Urinary bladder (tissue), 4 donors: ENCODE measurements around the gene XRRA1. TPM values are rescaled to one million over a fixed set of nuclear protein-coding genes. Genes with fewer than 3 reads are reported as not detected.

Experiments
- DNase-seq: peaks from one replicate; pipeline ENCODE4 v3.0.0-alpha.2; 2015; ENCODE audit errors: extremely low spot score
- H3K27ac ChIP-seq: one replicate; pipeline ENCODE4 v1.5.1; 2013; ENCODE audit warnings: low read depth, mild to moderate bottlenecking, moderate library complexity
- H3K36me3 ChIP-seq: one replicate; pipeline ENCODE4 v1.6.1; 2013; ENCODE audit warnings: mild to moderate bottlenecking, moderate library complexity; ENCODE audit not compliant: insufficient read depth
- H3K4me1 ChIP-seq: one replicate; pipeline ENCODE4 v1.6.1; 2013; ENCODE audit warnings: mild to moderate bottlenecking, moderate library complexity; ENCODE audit not compliant: insufficient read depth
- H3K4me3 ChIP-seq: one replicate; pipeline ENCODE4 v1.5.1; 2013; ENCODE audit warnings: low read depth, low read length
- WGBS: extraction: QIAGEN DNeasy Blood & Tissue Kit; methylation state at CpG from one replicate; pipeline ENCODE4 v1.1.7; 2013; 5-methylcytosine and 5-hydroxymethylcytosine counted together
- polyA plus RNA-seq: library from polyadenylated mRNA; stranded (reverse); fragments of 200-250 nt; gene quantifications from one replicate; pipeline ENCODE4 v1.2.3, GENCODE V29; 2013
- total RNA-seq: library from RNA; depleted of rRNA; stranded (reverse); fragments of >200 nt; gene quantifications from one replicate; pipeline ENCODE4 v1.2.3, GENCODE V29; 2014
- donor health status: healthy with polysubstance abuse.
- donor health status: healthy.

XRRA1 gene
- total and polyA plus RNA-seq, 2 donors: 11.6 to 35.6 TPM

- no peak overlapping the region for H3K4me3 ChIP-seq
- H3K27ac ChIP-seq: no peak overlapping the region
- H3K4me1 ChIP-seq: no peaks in the 10 kb centered on the region
- peaks cover 1% of the 10 kb centered on the region for H3K36me3 ChIP-seq
- DNase-seq: no peak
Observed at GRCh38 chr11:74941492-74941891, 7.4 kb downstream of the XRRA1 start.

DNA sequence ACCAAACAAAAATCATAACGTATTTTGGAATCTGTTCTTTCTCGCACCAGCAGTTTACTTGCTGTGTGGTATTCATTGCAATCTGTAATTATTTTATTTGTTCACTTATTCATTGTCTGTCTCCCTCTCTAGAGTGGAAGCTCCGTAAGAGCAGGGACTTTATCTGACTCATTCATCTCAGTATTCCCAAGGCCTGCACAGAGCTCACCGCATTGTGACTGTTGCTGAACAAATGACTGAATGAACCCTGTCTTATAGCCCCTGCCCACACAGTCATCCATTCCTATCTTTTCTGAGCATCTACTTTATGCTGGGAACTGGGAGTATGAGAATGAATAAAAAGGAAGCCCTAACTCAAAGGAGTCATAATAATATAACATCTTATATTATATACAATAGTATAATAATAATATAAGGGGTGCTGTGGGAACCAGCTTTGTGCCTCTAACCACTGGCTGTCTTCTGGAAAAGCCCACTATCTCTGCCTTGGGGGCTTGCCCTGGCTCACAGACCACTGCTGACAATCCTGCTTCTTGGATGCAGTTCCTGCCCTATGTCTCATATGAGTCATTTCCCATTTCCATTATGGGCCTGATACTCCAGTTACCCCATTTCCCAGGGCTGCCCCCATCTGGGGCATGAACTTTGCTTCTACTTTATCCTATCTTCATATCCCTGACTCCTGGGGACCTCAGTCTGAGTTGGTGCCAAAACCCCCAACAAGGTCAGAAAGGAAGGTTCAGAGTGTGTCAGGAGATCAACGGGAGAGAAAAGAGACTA lies 11.0 kb downstream of the XRRA1 start:
- H3K4me1 ChIP-seq: no peaks in the 10 kb centered on the region
- H3K36me3 ChIP-seq: peaks cover 1% of the 10 kb centered on the region
- H3K27ac ChIP-seq: no peak overlapping the region
- DNase-seq: no peak
- 91% methylated on average over 5 of the region's 5 CpGs for WGBS
- H3K4me3 ChIP-seq: no peak overlapping the region

DNA sequence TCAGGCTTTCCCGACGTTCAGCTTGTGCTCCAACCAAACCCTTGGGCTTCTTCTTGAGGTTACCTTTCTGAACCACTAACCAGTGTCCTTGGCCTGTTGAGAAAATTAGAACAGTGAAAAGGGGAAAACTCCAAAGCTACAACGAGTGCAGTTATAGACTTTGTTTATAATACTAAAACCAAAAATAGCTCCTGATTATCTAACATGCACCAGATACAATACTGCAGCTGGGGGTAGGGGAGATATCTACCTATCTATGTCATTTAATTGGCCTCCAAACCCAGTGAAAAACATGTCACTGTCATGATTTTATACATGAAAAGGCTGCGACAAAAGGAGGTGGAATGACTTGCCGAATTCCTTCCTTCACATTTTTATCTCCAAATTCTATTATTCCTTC lies 11.9 kb downstream of the XRRA1 start:
- peaks cover 1% of the 10 kb centered on the region for H3K36me3 ChIP-seq
- H3K27ac ChIP-seq: no peak overlapping the region
- DNase-seq: no peak
- no peak overlapping the region for H3K4me3 ChIP-seq
- no peaks in the 10 kb centered on the region for H3K4me1 ChIP-seq
- WGBS: 74% methylated on average over 5 of the region's 5 CpGs

DNA sequence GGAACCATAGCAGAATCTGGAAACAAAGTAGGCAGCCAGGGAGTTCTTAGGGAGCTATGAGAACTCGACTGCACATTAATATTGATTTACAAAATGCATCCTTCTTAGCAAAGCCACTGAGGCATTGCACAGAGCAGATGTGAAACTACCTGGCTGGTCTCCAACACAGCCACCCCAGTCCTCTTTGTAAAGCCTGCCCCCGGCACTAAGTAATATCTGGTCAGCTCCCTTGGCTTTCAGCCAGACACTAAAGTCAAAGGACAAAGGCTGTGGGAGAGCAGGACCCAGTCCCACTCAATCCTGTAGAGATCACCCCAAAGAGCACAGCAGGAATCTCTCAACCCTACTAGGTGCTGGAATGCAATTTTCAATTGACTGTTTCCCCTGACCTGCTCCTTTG lies 12.8 kb downstream of the XRRA1 start:
- Histone ChIP-seq H3K36me3 (peaks cover 1% of the 10 kb centered on the region), H3K4me3 (no peak overlapping the region), H3K27ac (no peak overlapping the region), H3K4me1 (no peaks in the 10 kb centered on the region)
- WGBS: 69% methylated on average over 2 of the region's 2 CpGs
- DNase-seq: no peak

DNA sequence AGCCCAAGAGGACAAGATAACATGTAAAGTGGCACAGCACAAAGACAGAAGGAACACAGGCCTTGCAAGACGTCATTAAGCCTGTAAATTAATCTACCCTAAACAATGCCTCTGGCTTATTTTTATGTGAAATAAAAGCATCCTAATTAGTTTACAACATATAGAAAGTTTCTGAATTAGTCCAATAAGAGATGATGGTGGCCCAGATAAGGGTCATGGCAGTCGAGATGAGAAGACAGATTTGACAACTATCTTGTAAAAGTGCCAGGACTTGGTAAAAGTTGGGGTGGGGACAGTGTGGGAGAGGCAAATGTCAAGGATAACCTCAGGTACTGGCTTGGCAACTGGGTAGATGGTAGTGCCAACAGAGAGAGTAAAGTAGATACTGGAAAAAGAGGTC lies 13.6 kb downstream of the XRRA1 start:
- H3K36me3 ChIP-seq: peaks cover 1% of the 10 kb centered on the region
- WGBS: 63% methylated on average over 2 of the region's 2 CpGs
- H3K4me1 ChIP-seq: no peaks in the 10 kb centered on the region
- no peak overlapping the region for H3K27ac ChIP-seq
- no peak for DNase-seq
- H3K4me3 ChIP-seq: no peak overlapping the region

- Histone ChIP-seq H3K36me3 (peaks cover 1% of the 10 kb centered on the region), H3K4me3 (no peak overlapping the region), H3K4me1 (no peaks in the 10 kb centered on the region), H3K27ac (no peak overlapping the region)
- WGBS: 95% methylated on average over 2 of the region's 2 CpGs
- DNase-seq: no peak
Observed at GRCh38 chr11:74933765-74934164, 15.1 kb downstream of the XRRA1 start.

DNA sequence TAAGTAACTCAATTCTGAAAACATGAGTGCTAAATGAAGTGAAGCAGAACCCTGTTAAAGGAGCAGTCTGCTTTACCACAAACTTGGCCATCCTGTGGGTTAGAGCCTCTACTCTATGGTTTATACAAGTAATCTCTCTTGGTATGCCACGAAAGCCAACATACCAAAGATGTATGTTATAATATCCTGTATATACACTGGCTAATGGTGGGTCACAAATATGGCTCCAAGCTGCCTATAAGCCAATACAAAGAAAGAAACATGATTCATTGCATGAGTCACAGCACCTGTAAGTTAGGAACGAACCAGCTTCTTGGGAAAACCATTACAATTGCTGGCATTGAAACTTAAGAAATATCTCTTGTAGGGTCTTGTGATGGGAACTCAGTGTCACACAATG lies 16.1 kb downstream of the XRRA1 start:
- Histone ChIP-seq H3K36me3 (no peaks in the 10 kb centered on the region), H3K27ac (no peak overlapping the region), H3K4me1 (no peaks in the 10 kb centered on the region), H3K4me3 (no peak overlapping the region)
- DNase-seq: no peak
- 81% methylated on average over 2 of the region's 2 CpGs for WGBS

GRCh38 chr11:74932169-74932568 lies 16.7 kb downstream of the XRRA1 start:
- Histone ChIP-seq H3K4me3 (no peak overlapping the region), H3K27ac (no peak overlapping the region), H3K36me3 (no peaks in the 10 kb centered on the region), H3K4me1 (no peaks in the 10 kb centered on the region)
- no peak for DNase-seq
- WGBS: 80% methylated on average over 5 of the region's 5 CpGs

DNA sequence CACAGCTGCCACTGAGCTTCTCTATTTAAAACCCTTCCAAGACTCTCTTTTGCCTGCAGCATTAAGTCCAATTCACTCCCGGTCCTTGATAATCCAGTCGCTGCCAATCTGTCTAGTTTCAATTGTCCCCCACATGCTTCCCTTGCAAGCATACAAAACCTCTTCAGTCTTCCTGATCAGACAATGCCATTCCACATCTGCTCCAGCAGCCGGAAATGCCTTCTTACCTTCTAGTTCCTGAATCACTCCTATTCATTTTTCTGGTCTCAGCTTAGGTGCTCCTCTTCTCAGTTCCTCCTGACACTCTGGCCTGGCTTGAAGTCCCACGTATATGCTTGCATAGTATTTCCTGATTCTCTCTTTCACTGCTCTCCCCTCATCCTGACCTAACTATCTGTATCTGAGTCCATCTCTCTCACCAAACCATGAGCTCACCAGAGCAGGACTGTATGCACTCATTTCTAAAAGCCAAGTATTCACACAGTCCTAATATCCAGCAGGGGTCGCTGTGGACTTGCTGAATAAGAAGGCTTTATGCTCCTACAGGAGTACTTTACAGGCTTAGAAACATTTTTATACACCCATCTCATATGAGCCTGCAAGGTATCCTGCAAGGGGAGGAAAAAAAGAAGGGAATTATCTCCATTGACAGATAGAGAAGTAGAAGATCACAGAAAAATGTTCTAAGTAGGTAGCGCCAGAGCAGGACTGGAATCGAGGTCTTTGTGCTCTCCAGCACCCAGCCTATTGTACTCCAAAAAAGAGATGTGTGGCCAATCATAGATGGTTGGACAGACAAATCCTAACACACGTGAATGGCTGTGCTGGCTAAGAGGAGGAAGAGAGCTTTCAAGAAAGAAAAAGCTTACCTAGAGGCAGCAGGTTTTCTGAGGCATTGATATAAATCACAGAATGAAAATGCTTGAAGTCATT lies 19.2 kb downstream of the XRRA1 start:
- peak; percentile 71 for DNase-seq

DNA sequence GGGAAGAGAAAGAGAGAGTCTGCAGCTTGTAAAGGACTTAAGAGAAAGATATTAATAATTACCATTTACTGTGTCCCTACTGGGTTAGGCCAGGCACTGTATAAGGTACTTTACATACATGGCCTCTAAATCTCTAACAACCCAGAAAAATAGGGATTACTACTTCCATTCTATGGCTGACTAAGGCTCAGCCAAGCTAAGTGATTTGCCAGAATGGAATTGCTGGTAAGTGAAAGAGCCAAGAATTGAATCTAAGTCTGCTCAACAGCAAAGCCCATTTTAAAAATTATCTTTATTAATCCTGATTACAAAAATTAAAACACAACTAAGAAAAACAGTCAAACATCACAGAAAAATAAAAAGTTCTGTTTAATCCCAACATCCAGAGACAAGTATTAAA lies 21.4 kb downstream of the XRRA1 start:
- DNase-seq: no peak
- Histone ChIP-seq H3K4me1 (no peaks in the 10 kb centered on the region), H3K36me3 (no peaks in the 10 kb centered on the region), H3K4me3 (no peak overlapping the region), H3K27ac (no peak overlapping the region)

More for the DNA sequence above, 19.2 kb downstream of the XRRA1 start:
- H3K27ac ChIP-seq: no peak overlapping the region
- H3K4me3 ChIP-seq: no peak overlapping the region
- H3K36me3 ChIP-seq: no peaks in the 10 kb centered on the region
- 63% methylated on average over 8 of the region's 8 CpGs for WGBS
- no peaks in the 10 kb centered on the region for H3K4me1 ChIP-seq

GRCh38 chr11:74926304-74927030 lies 22.4 kb downstream of the XRRA1 start:
- H3K27ac ChIP-seq: no peak overlapping the region
- H3K4me1 ChIP-seq: no peaks in the 10 kb centered on the region
- H3K36me3 ChIP-seq: no peaks in the 10 kb centered on the region
- DNase-seq: no peak
- WGBS: 88% methylated on average over 8 of the region's 8 CpGs
- no peak overlapping the region for H3K4me3 ChIP-seq

DNA sequence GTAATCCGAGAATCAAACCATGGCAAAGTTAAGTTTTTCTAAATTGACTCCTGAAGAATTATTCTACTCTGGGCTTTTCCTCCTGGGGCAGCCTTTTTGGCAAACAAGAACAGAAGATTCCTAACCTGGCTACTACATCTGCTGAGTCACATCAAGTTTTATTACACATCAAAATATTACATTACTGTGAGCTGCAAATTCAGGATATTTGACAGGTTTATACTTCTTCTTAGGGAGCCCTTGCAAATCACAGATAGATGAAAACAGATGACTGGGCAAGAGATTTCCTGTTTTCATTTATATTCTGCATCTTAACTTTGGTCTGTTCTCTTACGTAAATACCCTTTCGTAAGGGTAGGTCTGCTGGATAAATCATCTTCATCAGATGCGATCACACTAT lies 23.6 kb downstream of the XRRA1 start:
- Histone ChIP-seq H3K36me3 (no peaks in the 10 kb centered on the region), H3K4me3 (no peak overlapping the region), H3K27ac (no peak overlapping the region), H3K4me1 (no peaks in the 10 kb centered on the region)
- no peak for DNase-seq
- 81% methylated on average over 4 of the region's 4 CpGs for whole genome bisulfite sequencing

DNA sequence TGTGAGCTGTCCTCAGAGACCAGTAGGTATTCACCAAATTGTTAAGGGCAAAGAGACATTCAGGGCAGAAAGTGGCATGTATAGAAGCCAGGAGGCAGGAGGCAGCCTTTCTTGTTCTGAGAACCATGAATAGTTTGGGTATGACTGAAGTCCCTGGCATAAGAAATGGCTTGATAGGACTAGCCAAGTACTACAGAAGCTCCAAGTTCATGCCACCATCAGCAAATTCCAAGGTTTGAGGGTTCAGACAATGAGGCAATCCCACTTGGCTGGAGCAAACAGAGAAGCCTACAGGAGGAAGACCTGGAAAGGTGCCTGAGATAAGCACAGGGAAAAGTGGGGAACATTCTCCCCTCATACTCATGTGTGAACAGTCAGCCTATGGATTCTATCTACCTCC lies 25.8 kb downstream of the XRRA1 start:
- no peak overlapping the region for H3K4me3 ChIP-seq
- no peaks in the 10 kb centered on the region for H3K4me1 ChIP-seq
- H3K27ac ChIP-seq: no peak overlapping the region
- H3K36me3 ChIP-seq: no peaks in the 10 kb centered on the region
- no peak for DNase-seq
